Right lobe of liver (tissue), 6 donors: ENCODE data around the gene FARS2. TPM values are rescaled to one million over a fixed set of nuclear protein-coding genes. Genes with fewer than 3 reads are reported as not detected.

Experiments used
- ATAC-seq, 4 donors: fragments of 200-7000 bp; cut with Tn5 transposase; one replicate each; pipeline ENCODE4 v1.9.1; 2020; ENCODE audit warnings: mild to moderate bottlenecking in 4 of 4, moderate library complexity in 4 of 4
- DNase-seq, 3 donors: peaks; one replicate each; pipeline ENCODE4 v3.0.0-alpha.2; 2020
- H3K27ac ChIP-seq, 3 donors: fragments of 200-600 bp; one replicate each; pipeline ENCODE4 v1.8.0; 2022
- H3K27me3 ChIP-seq, 2 donors: fragments of 200-600 bp; one replicate each; pipeline ENCODE4 v1.8.0; 2022
- H3K36me3 ChIP-seq, 4 donors: fragments of 200-600 bp; sonication (generic) in 1 of 4; one replicate each; pipeline versions ENCODE4 v1.5.1 to v1.8.0; 2017 to 2022; ENCODE audit warnings: control low read depth in 1 of 4
- H3K4me1 ChIP-seq, 4 donors: fragments of 200-600 bp; sonication (generic) in 1 of 4; one replicate each; pipeline versions ENCODE4 v1.5.1 to v1.8.0; 2017 to 2022; ENCODE audit warnings: control low read depth in 1 of 4
- H3K4me3 ChIP-seq, 3 donors: fragments of 200-600 bp; one replicate each; pipeline ENCODE4 v1.8.0; 2022
- H3K9me3 ChIP-seq, 4 donors: fragments of 200-600 bp; sonication (generic) in 1 of 4; one replicate each; pipeline versions ENCODE4 v1.5.1 to v1.8.0; 2017 to 2022; ENCODE audit warnings: control low read depth in 1 of 4
- POLR2A ChIP-seq: fragments of 450-650 bp; IDR thresholded peaks from one replicate; pipeline ENCODE4 v1.6.1; 2017; ENCODE audit warnings: antibody characterized with exemption, mild to moderate bottlenecking
- WGBS: methylation state at CpG from one replicate; pipeline ENCODE4 v1.1.6; 2018; ENCODE audit warnings: low coverage, low lambda C conversion rate; ENCODE audit not compliant: insufficient coverage; ENCODE audit errors: missing lambda C conversion rate; 5-methylcytosine and 5-hydroxymethylcytosine counted together
- intact Hi-C, 2 donors: fragments of 100-400 bp; cut with DNase I; formaldehyde crosslinking; loops; one replicate each; pipeline versions ENCODE4 v1.11.2 to v1.14.1; 2022
- total RNA-seq, 6 experiments: library from RNA; depleted of rRNA in 2 of 6; stranded (reverse); fragments of >200 nt in 2 of 6; fragmentation: NEBNext Ultra II Directional in 3 of 6; extraction: Animal tissue kit (Norgen Biotek cat#: 25700) in 3 of 6; gene quantifications; one replicate each; pipeline versions ENCODE4 v1.1.0 to v1.2.4, GENCODE V29; 2016 to 2023
- TF ChIP-seq, protein P1 (sequence below), 4 donors: fragments of 200-600 bp in 3 of 4; fragments of 450-650 bp in 1 of 4; IDR thresholded peaks; one replicate each; pipeline versions ENCODE4 v1.5.1 to v1.8.0; 2016 to 2022; ENCODE audit warnings: antibody characterized with exemption in 4 of 4, mild to moderate bottlenecking in 2 of 4
- donor health status: DM: no; HTN: yes; CAD: no.
- donor health status: DM: no; HTN: no; CAD: no.
- donor health status: DM: no; HTN: no; CAD: no.
- donor health status: DM: no; HTN: yes; CAD: no.
- donor health status: DM: no; HTN: yes; CAD: no.

Gene FARS2
- total RNA-seq, 6 experiments from 2014 or later: 7.2 to 12.9 (median 11.7) TPM

DNA sequence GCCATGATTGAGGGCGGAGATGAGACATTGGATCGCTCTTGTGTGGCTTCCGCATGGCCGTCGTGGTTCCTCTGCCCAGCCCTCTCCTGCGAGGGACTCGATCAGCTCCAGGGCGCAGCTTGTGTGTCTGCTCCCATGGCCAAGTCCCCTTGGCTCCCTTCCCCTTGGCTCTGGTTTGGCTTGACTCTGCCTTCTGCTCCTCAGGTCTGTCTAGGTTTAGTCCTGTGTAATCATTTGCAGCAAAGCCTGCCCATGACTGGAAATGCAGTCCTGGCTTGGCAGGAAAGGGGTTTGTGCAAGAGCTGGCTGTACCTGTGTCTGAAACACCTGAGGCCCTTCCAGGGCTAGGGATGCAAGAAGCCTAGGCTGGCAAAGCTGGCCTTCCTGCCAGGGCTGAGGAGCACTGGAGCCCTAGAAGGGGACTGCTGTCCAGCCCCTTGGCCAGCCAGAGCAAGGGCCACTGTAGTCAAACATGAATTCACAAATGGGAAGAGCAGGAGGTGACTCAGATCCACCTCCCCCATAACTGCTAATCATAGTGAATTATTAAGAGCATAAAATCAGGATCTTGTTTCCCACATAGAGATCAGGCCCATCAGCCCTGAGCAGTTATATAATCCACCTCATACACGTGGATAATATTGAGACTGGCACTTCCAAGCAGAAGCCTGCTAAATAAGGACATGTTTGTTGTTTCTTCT is 196.8 kb downstream of the FARS2 start:
- Histone ChIP-seq H3K4me3 (peak overlapping the region; percentile 13 to 25 (median 14)), H3K27ac (peak overlapping the region in 2 of 3 donors; percentile 35 to 57), H3K9me3 (no peaks in the 10 kb centered on the region), H3K4me1 (no peaks in the 10 kb centered on the region), H3K36me3 (no peaks in the 10 kb centered on the region), H3K27me3 (no peaks in the 10 kb centered on the region)
- DNase-seq (peak; percentile 85 to 98 (median 93)), ATAC-seq (peak; percentile 86 to 97 (median 94))
- TF ChIP-seq, protein P1, sequence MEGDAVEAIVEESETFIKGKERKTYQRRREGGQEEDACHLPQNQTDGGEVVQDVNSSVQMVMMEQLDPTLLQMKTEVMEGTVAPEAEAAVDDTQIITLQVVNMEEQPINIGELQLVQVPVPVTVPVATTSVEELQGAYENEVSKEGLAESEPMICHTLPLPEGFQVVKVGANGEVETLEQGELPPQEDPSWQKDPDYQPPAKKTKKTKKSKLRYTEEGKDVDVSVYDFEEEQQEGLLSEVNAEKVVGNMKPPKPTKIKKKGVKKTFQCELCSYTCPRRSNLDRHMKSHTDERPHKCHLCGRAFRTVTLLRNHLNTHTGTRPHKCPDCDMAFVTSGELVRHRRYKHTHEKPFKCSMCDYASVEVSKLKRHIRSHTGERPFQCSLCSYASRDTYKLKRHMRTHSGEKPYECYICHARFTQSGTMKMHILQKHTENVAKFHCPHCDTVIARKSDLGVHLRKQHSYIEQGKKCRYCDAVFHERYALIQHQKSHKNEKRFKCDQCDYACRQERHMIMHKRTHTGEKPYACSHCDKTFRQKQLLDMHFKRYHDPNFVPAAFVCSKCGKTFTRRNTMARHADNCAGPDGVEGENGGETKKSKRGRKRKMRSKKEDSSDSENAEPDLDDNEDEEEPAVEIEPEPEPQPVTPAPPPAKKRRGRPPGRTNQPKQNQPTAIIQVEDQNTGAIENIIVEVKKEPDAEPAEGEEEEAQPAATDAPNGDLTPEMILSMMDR (IDR thresholded peaks at IDR 0.05): no peak
- TF ChIP-seq POLR2A: peak; percentile 86
- 57% methylated on average over 6 of the region's 9 CpGs for WGBS
- intact Hi-C loops: no loop called here

GRCh38 chr6:5459346-5459745 is 198.0 kb downstream of the FARS2 start:
- H3K9me3 ChIP-seq: no peaks in the 10 kb centered on the region
- intact Hi-C loops: no loop called here
- no peaks in the 10 kb centered on the region for H3K27me3 ChIP-seq
- no peaks in the 10 kb centered on the region for H3K36me3 ChIP-seq
- H3K4me1 ChIP-seq: no peaks in the 10 kb centered on the region
- ATAC-seq (no peak), DNase-seq (no peak)
- 80% methylated on average over 5 of the region's 5 CpGs for WGBS
- no peak overlapping the region for H3K4me3 ChIP-seq
- TF ChIP-seq, protein P1 (IDR thresholded peaks at IDR 0.05): no peak
- TF ChIP-seq POLR2A: no peak
- no peak overlapping the region for H3K27ac ChIP-seq

DNA sequence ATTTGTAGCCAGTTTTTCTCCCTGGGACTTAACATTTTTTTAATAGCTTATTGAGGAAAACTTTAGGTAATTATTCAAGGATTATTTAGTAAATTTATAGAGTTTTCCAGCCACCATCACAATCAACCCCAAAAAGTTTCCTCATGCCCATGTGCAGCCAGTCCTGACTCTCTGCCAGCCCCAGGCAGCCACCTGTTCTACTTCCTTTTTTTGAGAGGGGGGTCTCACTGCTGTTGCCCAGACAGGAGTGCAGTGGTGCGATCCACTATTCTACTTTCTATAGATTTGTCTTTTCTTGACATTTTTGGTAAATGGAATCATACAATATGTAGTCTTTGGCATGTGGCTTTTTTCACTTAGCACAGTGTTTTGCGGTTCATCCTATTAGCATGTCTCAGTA is 200.1 kb downstream of the FARS2 start:
- H3K27ac ChIP-seq: no peak overlapping the region
- intact Hi-C loops: no loop called here
- H3K4me3 ChIP-seq: no peak overlapping the region
- H3K27me3 ChIP-seq: no peaks in the 10 kb centered on the region
- no peak for TF ChIP-seq POLR2A
- TF ChIP-seq, protein P1 (IDR thresholded peaks at IDR 0.05): no peak
- no peaks in the 10 kb centered on the region for H3K36me3 ChIP-seq
- H3K9me3 ChIP-seq: no peaks in the 10 kb centered on the region
- no peak for DNase-seq
- ATAC-seq: no peak
- H3K4me1 ChIP-seq: no peaks in the 10 kb centered on the region
- WGBS: 94% methylated on average over 2 of the region's 2 CpGs

- no peaks in the 10 kb centered on the region for H3K27me3 ChIP-seq
- no peak overlapping the region for H3K27ac ChIP-seq
- intact Hi-C loops: no loop called here
- no peaks in the 10 kb centered on the region for H3K9me3 ChIP-seq
- 90% methylated on average over 6 of the region's 6 CpGs for WGBS
- no peak for TF ChIP-seq POLR2A
- TF ChIP-seq, protein P1 (IDR thresholded peaks at IDR 0.05): no peak
- H3K36me3 ChIP-seq: no peaks in the 10 kb centered on the region
- H3K4me1 ChIP-seq: no peaks in the 10 kb centered on the region
- ATAC-seq (no peak), DNase-seq (no peak)
- H3K4me3 ChIP-seq: no peak overlapping the region
Measured at GRCh38 chr6:5462856-5463255, 201.5 kb downstream of the FARS2 start.
